Fibroblast of pulmonary artery (primary cell): ENCODE data around the gene RAB7B.
"Not testable (repeated sequence)": the region's sequence is repeated elsewhere in the genome, so short reads cannot be mapped to it uniquely, and the experiment has no call there.

Source experiments
- DNase-seq: peaks from one replicate; pipeline ENCODE4 v3.0.0-alpha.2; 2010; ENCODE audit warnings: low read depth
- H3K4me3 ChIP-seq: replicated peaks from 2 replicates; pipeline ENCODE4 v1.5.1; 2011; ENCODE audit warnings: low read depth, mild to moderate bottlenecking, control low read depth, low read length, moderate library complexity
- CTCF ChIP-seq: IDR thresholded peaks from 2 replicates; pipeline ENCODE4 v1.5.1; 2011; ENCODE audit warnings: mild to moderate bottlenecking, control low read depth, low read length, inconsistent platforms; ENCODE audit errors: missing control alignments

The RAB7B gene

GRCh38 chr1:205998457-205999241 lies 4.5 kb downstream of the RAB7B start:
- no peak for TF ChIP-seq CTCF
- no peak for DNase-seq
- H3K4me3 ChIP-seq: no peak overlapping the region

GRCh38 chr1:205996641-205997040 lies 6.6 kb downstream of the RAB7B start:
- not testable (repeated sequence) for DNase-seq, H3K4me3 ChIP-seq

GRCh38 chr1:205994346-205994745 lies 8.8 kb downstream of the RAB7B start:
- TF ChIP-seq CTCF: no peak
- H3K4me3 ChIP-seq: no peak overlapping the region

GRCh38 chr1:205993068-205993467 lies 10.1 kb downstream of the RAB7B start:
- no peak overlapping the region for H3K4me3 ChIP-seq
- DNase-seq: no peak
- no peak for TF ChIP-seq CTCF

More at GRCh38 chr1:205994346-205994745, 8.8 kb downstream of the RAB7B start:
- DNase-seq: no peak

GRCh38 chr1:205992218-205992882 lies 10.8 kb downstream of the RAB7B start:
- no peak for TF ChIP-seq CTCF
- H3K4me3 ChIP-seq: no peak overlapping the region
- DNase-seq: no peak

GRCh38 chr1:205991237-205991636 lies 12.0 kb downstream of the RAB7B start:
- TF ChIP-seq CTCF: no peak
- H3K4me3 ChIP-seq: no peak overlapping the region
- DNase-seq: peak; percentile 36

GRCh38 chr1:205990226-205990625 lies 13.0 kb downstream of the RAB7B start:
- H3K4me3 ChIP-seq: no peak overlapping the region
- DNase-seq: no peak
- no peak for TF ChIP-seq CTCF
